Neural progenitor cell (in vitro differentiated cells): Measurements from ENCODE around the gene CAPN2. TPM values are rescaled to one million over a fixed set of nuclear protein-coding genes. Genes with fewer than 3 reads are reported as not detected.
"Not testable (repeated sequence)": the region's sequence is repeated elsewhere in the genome, so short reads cannot be mapped to it uniquely, and the experiment has no call there.

Source experiments
- DNase-seq: peaks from one replicate; pipeline ENCODE4 v3.0.0-alpha.2; 2016; ENCODE audit warnings: low spot score
- H2AFZ ChIP-seq: fragments of 200-600 bp; sonication (generic); replicated peaks from 2 replicates; pipeline ENCODE4 v1.6.1; 2016; ENCODE audit warnings: antibody characterized with exemption
- H3F3A ChIP-seq: fragments of 200-600 bp; sonication (generic); 2 replicates; pipeline ENCODE4 v1.6.1; 2016; ENCODE audit warnings: antibody characterized with exemption, low read depth
- H3K27ac ChIP-seq: fragments of 200-600 bp; sonication (generic); 2 replicates; pipeline ENCODE4 v1.5.1; 2016; ENCODE audit warnings: mild to moderate bottlenecking
- H3K27me3 ChIP-seq: fragments of 200-600 bp; sonication (generic); 2 replicates; pipeline ENCODE4 v1.6.1; 2016; ENCODE audit warnings: mild to moderate bottlenecking, moderate library complexity
- H3K36me3 ChIP-seq: fragments of 200-600 bp; sonication (generic); 2 replicates; pipeline ENCODE4 v1.5.1; 2016
- H3K4me1 ChIP-seq: fragments of 200-600 bp; sonication (generic); 2 replicates; pipeline ENCODE4 v1.6.1; 2016; ENCODE audit warnings: mixed run types
- H3K4me2 ChIP-seq: fragments of 200-600 bp; sonication (generic); 2 replicates; pipeline ENCODE4 v1.6.1; 2016
- H3K4me3 ChIP-seq: fragments of 200-600 bp; sonication (generic); 2 replicates; pipeline ENCODE4 v1.5.1; 2016
- H3K79me2 ChIP-seq: fragments of 200-600 bp; sonication (generic); 2 replicates; pipeline ENCODE4 v1.6.1; 2016; ENCODE audit warnings: low read depth
- H3K9ac ChIP-seq: fragments of 200-600 bp; sonication (generic); 2 replicates; pipeline ENCODE4 v1.6.1; 2016
- H3K9me3 ChIP-seq: fragments of 200-600 bp; sonication (generic); 2 replicates; pipeline ENCODE4 v1.5.1; 2016; ENCODE audit warnings: low read depth
- H4K20me1 ChIP-seq: fragments of 200-600 bp; sonication (generic); 2 replicates; pipeline ENCODE4 v1.6.1; 2016; ENCODE audit warnings: low read depth
- H3K27ac Mint-ChIP-seq: 3 replicates; pipeline ENCODE4 v1.8.0; 2021; ENCODE audit warnings: mixed read lengths
- H3K27me3 Mint-ChIP-seq: 2 replicates; pipeline ENCODE4 v1.8.0; 2022; ENCODE audit warnings: low read depth, mild to moderate bottlenecking, inconsistent platforms, moderate library complexity, mixed read lengths; ENCODE audit not compliant: insufficient read depth
- H3K36me3 Mint-ChIP-seq: 3 replicates; pipeline ENCODE4 v1.8.0; 2021; ENCODE audit warnings: mixed read lengths
- H3K4me1 Mint-ChIP-seq: 3 replicates; pipeline ENCODE4 v1.8.0; 2021; ENCODE audit warnings: mixed read lengths
- H3K4me3 Mint-ChIP-seq: 3 replicates; pipeline ENCODE4 v1.8.0; 2021; ENCODE audit warnings: mild to moderate bottlenecking, moderate library complexity, mixed read lengths
- H3K9me3 Mint-ChIP-seq: 3 replicates; pipeline ENCODE4 v1.8.0; 2020; ENCODE audit warnings: mixed read lengths
- EZH2 ChIP-seq: fragments of 200-600 bp; sonication (generic); IDR thresholded peaks from 2 replicates; pipeline ENCODE4 v1.6.1; 2017; ENCODE audit warnings: antibody characterized with exemption, mild to moderate bottlenecking, moderate library complexity
- EZH2phosphoT487 ChIP-seq: fragments of 200-600 bp; sonication (generic); IDR thresholded peaks from 2 replicates; pipeline ENCODE4 v1.6.1; 2017; ENCODE audit warnings: antibody characterized with exemption
- total RNA-seq: library from RNA; depleted of rRNA; stranded (reverse); fragments of >200 nt; gene quantifications from 2 replicates; pipeline ENCODE4 v1.2.3, GENCODE V29; 2015; ENCODE audit warnings: low replicate concordance
- TF ChIP-seq, protein P1 (sequence below): fragments of 200-600 bp; sonication (generic); IDR thresholded peaks from 2 replicates; pipeline ENCODE4 v1.5.1; 2017; ENCODE audit warnings: antibody characterized with exemption, mild to moderate bottlenecking

The CAPN2 gene
- total RNA-seq, 1 donor from 2014 or later: 61.7 TPM

- no peak overlapping the region for H3K27ac Mint-ChIP-seq
- Histone ChIP-seq H3F3A (no peaks in the 10 kb centered on the region), H3K27me3 (no peaks in the 10 kb centered on the region), H3K4me2 (no peak overlapping the region), H3K36me3 (peaks cover 16% of the 10 kb centered on the region), H4K20me1 (peaks cover 27% of the 10 kb centered on the region), H3K27ac (no peak overlapping the region), H3K9me3 (no peaks in the 10 kb centered on the region), H3K4me3 (no peak overlapping the region), H3K9ac (no peak overlapping the region), H3K4me1 (no peaks in the 10 kb centered on the region), H3K79me2 (peaks cover 61% of the 10 kb centered on the region), H2AFZ (no peak overlapping the region)
- H3K4me3 Mint-ChIP-seq: no peak overlapping the region
- TF ChIP-seq EZH2phosphoT487: no peak
- TF ChIP-seq, protein P1, sequence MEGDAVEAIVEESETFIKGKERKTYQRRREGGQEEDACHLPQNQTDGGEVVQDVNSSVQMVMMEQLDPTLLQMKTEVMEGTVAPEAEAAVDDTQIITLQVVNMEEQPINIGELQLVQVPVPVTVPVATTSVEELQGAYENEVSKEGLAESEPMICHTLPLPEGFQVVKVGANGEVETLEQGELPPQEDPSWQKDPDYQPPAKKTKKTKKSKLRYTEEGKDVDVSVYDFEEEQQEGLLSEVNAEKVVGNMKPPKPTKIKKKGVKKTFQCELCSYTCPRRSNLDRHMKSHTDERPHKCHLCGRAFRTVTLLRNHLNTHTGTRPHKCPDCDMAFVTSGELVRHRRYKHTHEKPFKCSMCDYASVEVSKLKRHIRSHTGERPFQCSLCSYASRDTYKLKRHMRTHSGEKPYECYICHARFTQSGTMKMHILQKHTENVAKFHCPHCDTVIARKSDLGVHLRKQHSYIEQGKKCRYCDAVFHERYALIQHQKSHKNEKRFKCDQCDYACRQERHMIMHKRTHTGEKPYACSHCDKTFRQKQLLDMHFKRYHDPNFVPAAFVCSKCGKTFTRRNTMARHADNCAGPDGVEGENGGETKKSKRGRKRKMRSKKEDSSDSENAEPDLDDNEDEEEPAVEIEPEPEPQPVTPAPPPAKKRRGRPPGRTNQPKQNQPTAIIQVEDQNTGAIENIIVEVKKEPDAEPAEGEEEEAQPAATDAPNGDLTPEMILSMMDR: no peak
- TF ChIP-seq EZH2: no peak
- H3K4me1 Mint-ChIP-seq: no peaks in the 10 kb centered on the region
- DNase-seq: no peak
- no peaks in the 10 kb centered on the region for H3K9me3 Mint-ChIP-seq
- no peaks in the 10 kb centered on the region for H3K27me3 Mint-ChIP-seq
- H3K36me3 Mint-ChIP-seq: peaks cover 26% of the 10 kb centered on the region
Measured at GRCh38 chr1:223813645-223814044, 101.3 kb downstream of the CAPN2 start.

DNA sequence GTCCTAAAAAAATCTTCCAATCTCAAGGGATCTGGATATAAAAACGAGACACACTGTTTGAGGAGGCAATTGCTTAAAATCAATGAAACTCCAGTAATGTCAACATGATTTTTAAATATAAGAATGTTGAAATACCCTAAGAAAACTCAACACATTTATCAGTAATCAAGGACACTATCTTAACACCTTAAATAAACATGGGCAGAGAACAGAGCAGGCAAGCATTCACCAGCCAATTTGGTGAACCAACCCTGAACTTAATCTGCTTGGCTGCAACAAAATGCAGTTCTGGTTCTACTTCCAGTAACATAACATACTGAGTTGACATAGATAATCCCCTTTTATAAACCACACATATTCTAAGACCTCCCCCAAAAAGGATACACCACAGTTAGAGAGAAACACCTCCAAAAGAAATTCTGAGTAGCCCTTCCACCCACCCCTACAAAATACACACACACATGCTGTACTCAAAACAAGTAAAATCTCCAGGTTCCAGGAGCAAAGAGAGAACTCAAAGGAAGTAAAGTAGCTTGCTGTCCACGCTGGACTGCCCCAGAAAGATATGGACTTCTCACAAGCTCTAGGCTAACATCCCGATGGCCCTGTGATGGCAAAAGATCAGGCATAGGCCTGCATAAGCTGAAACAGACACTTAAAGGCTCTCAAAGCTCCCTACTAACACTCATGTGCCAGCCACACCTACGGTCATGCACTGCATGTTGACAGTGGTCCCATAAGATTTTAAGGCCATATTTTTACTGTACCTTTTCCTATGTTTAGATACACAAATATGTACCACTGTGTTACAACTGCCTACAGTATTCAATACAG, 102.9 kb downstream of the CAPN2 start:
- H3K27me3 Mint-ChIP-seq: peaks cover 2% of the 10 kb centered on the region
- H3K27ac Mint-ChIP-seq: peak overlapping the region; percentile 29
- Histone ChIP-seq H3K79me2 (peaks cover 71% of the 10 kb centered on the region), H3K9me3 (no peaks in the 10 kb centered on the region), H3K4me3 (no peak overlapping the region), H3F3A (peaks cover 3% of the 10 kb centered on the region), H3K4me1 (peaks cover 4% of the 10 kb centered on the region), H3K36me3 (peaks cover 16% of the 10 kb centered on the region), H4K20me1 (peaks cover 33% of the 10 kb centered on the region), H3K4me2 (no peak overlapping the region), H3K9ac (no peak overlapping the region), H2AFZ (no peak overlapping the region), H3K27ac (no peak overlapping the region), H3K27me3 (no peaks in the 10 kb centered on the region)
- no peak for DNase-seq
- H3K36me3 Mint-ChIP-seq: peaks cover 29% of the 10 kb centered on the region
- H3K4me1 Mint-ChIP-seq: peaks cover 8% of the 10 kb centered on the region
- TF ChIP-seq EZH2 (no peak), EZH2phosphoT487 (no peak)
- TF ChIP-seq, protein P1: no peak
- H3K4me3 Mint-ChIP-seq: no peak overlapping the region
- H3K9me3 Mint-ChIP-seq: no peaks in the 10 kb centered on the region

GRCh38 chr1:223815865-223816264, 103.5 kb downstream of the CAPN2 start:
- no peaks in the 10 kb centered on the region for H3K27me3 ChIP-seq
- H3F3A ChIP-seq: peaks cover 10% of the 10 kb centered on the region
- H3K4me3 ChIP-seq: no peak overlapping the region
- Mint-ChIP-seq H3K4me1 (peaks cover 15% of the 10 kb centered on the region), H3K27ac (no peak overlapping the region), H3K4me3 (no peak overlapping the region), H3K36me3 (peaks cover 33% of the 10 kb centered on the region), H3K9me3 (no peaks in the 10 kb centered on the region), H3K27me3 (peaks cover 2% of the 10 kb centered on the region)
- H3K4me1 ChIP-seq: peaks cover 10% of the 10 kb centered on the region
- no peak overlapping the region for H2AFZ ChIP-seq
- peaks cover 74% of the 10 kb centered on the region for H3K79me2 ChIP-seq
- H3K9ac ChIP-seq: no peak overlapping the region
- H4K20me1 ChIP-seq: peaks cover 39% of the 10 kb centered on the region
- no peak for DNase-seq
- no peaks in the 10 kb centered on the region for H3K9me3 ChIP-seq
- TF ChIP-seq, protein P1: no peak
- no peak for TF ChIP-seq EZH2phosphoT487
- no peak for TF ChIP-seq EZH2
- peaks cover 16% of the 10 kb centered on the region for H3K36me3 ChIP-seq
- no peak overlapping the region for H3K4me2 ChIP-seq
- H3K27ac ChIP-seq: no peak overlapping the region

DNA sequence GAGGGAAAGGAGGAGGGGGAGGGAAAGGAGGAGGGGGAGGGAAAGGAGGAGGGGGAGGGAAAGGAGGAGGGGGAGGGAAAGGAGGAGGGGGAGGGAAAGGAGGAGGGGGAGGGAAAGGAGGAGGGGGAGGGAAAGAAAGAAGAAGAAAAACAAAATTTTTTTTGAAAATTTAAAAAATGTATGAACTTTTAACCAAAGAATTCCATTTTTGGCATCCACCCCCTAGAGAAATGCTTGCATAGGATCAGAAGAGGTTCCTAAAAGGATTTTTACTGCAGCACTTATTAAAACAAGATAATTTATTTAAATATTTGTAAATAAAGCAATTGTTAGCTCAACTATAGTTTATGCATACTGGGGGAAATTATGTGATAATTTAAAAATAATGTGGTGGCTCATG, 104.9 kb downstream of the CAPN2 start:
- not testable (repeated sequence) for H3K9me3 Mint-ChIP-seq, H3K27ac Mint-ChIP-seq, H3K9me3 ChIP-seq, H3K27ac ChIP-seq, H2AFZ ChIP-seq, H3K27me3 ChIP-seq, DNase-seq, H3K9ac ChIP-seq, H3K4me3 ChIP-seq, H3K4me2 ChIP-seq, H3K4me3 Mint-ChIP-seq, H3K27me3 Mint-ChIP-seq
- Histone ChIP-seq H3K36me3 (peaks cover 15% of the 10 kb centered on the region), H3F3A (peaks cover 15% of the 10 kb centered on the region), H3K79me2 (peaks cover 82% of the 10 kb centered on the region), H4K20me1 (peaks cover 53% of the 10 kb centered on the region), H3K4me1 (peaks cover 15% of the 10 kb centered on the region)
- peaks cover 41% of the 10 kb centered on the region for H3K36me3 Mint-ChIP-seq
- peaks cover 22% of the 10 kb centered on the region for H3K4me1 Mint-ChIP-seq
